H1 (cell line): Measurements from ENCODE around the gene GALNT12. TPM values are rescaled to one million over a fixed set of nuclear protein-coding genes. Genes with fewer than 3 reads are reported as not detected.

Source experiments
- CTCF ChIA-PET: fragments of 300-600 bp; sonication (Branson Sonifier 250); formaldehyde crosslinking; loops from one replicate; lab custom pipeline; 2021; ENCODE audit not compliant: partially characterized antibody; lab: Charles Lee
- POLR2A ChIA-PET: fragments of 300-600 bp; sonication (Branson Sonifier 250); formaldehyde crosslinking; loops from one replicate; lab custom pipeline; 2021; ENCODE audit warnings: inconsistent platforms; ENCODE audit not compliant: partially characterized antibody; lab: Charles Lee
- DNase-seq, 2 experiments: peaks; one replicate each; pipeline versions ENCODE4 v3.0.0 to v3.0.0-alpha.2; 2010 to 2022; ENCODE audit warnings: low spot score in 2 of 2, low read depth in 1 of 2, mixed read lengths in 1 of 2
- FAIRE-seq: peaks from 2 replicates; lab custom pipeline; 2011; peaks lifted over from hg19 to GRCh38; lab: Jason Lieb, UNC
- H2AFZ ChIP-seq: 2 replicates; pipeline ENCODE4 v1.8.1; 2012; ENCODE audit warnings: low read length, inconsistent platforms
- H2AK5ac ChIP-seq: 2 replicates; pipeline ENCODE4 v1.6.1; 2013; ENCODE audit warnings: low read depth, low read length
- H2BK120ac ChIP-seq: replicated peaks from 2 replicates; pipeline ENCODE3; 2013; ENCODE audit warnings: low read depth, low read length, inconsistent platforms
- H2BK12ac ChIP-seq: 2 replicates; pipeline ENCODE4 v1.6.1; 2013; ENCODE audit warnings: low read depth, low read length
- H2BK15ac ChIP-seq: 2 replicates; pipeline ENCODE4 v1.6.1; 2013; ENCODE audit warnings: low read length
- H2BK20ac ChIP-seq: 2 replicates; pipeline ENCODE4 v1.6.1; 2013; ENCODE audit warnings: low read length
- H2BK5ac ChIP-seq: 2 replicates; pipeline ENCODE4 v1.6.1; 2013; ENCODE audit warnings: low read depth, low read length
- H3K14ac ChIP-seq: 2 replicates; pipeline ENCODE4 v1.6.1; 2013; ENCODE audit warnings: inconsistent platforms; ENCODE audit not compliant: insufficient read length
- H3K18ac ChIP-seq: 2 replicates; pipeline ENCODE4 v1.6.1; 2013; ENCODE audit warnings: low read length; ENCODE audit errors: extremely low read depth
- H3K23ac ChIP-seq: 2 replicates; pipeline ENCODE4 v1.6.1; 2013; ENCODE audit warnings: inconsistent platforms; ENCODE audit not compliant: insufficient read length
- H3K23me2 ChIP-seq: 2 replicates; pipeline ENCODE4 v1.6.1; 2013; ENCODE audit warnings: low read depth, low read length
- H3K27ac ChIP-seq: 2 replicates; pipeline ENCODE4 v1.6.1; 2011; ENCODE audit warnings: low read depth, low read length, inconsistent platforms
- H3K27me3 ChIP-seq, 4 experiments: replicated peaks in 1 of 4; 1 replicate in 1 of 4; 2 replicates in 3 of 4; pipeline versions ENCODE4 v1.6.1 to v1.8.1; 2011 to 2013; ENCODE audit warnings: low read length in 3 of 4, mild to moderate bottlenecking in 3 of 4, inconsistent platforms in 2 of 4, mixed read lengths in 2 of 4, moderate library complexity in 1 of 4; ENCODE audit not compliant: control insufficient read depth in 3 of 4, insufficient read depth in 3 of 4; ENCODE audit errors: extremely low read depth in 1 of 4
- H3K36me3 ChIP-seq, 4 experiments: 2 replicates each; pipeline versions ENCODE4 v1.6.1 to v1.8.1; 2011 to 2013; ENCODE audit warnings: mild to moderate bottlenecking in 4 of 4, low read length in 3 of 4, moderate library complexity in 2 of 4, control low read depth in 1 of 4, inconsistent platforms in 1 of 4; ENCODE audit not compliant: insufficient read depth in 4 of 4, control insufficient read depth in 2 of 4
- H3K4ac ChIP-seq: replicated peaks from 2 replicates; pipeline ENCODE3; 2013; ENCODE audit warnings: low read length, low read depth, mixed read lengths, inconsistent platforms; ENCODE audit not compliant: insufficient read length
- H3K4me1 ChIP-seq, 4 experiments: replicated peaks in 1 of 4; 1 replicate in 1 of 4; 2 replicates in 3 of 4; pipeline versions ENCODE4 v1.6.1 to v1.8.1; 2011 to 2013; ENCODE audit warnings: low read length in 3 of 4, inconsistent platforms in 2 of 4, mixed read lengths in 1 of 4; ENCODE audit not compliant: insufficient read depth in 4 of 4, control insufficient read depth in 3 of 4
- H3K4me2 ChIP-seq, 2 experiments: 2 replicates each; pipeline versions ENCODE4 v1.6.1 to v1.8.1; 2011 to 2013; ENCODE audit warnings: low read depth in 2 of 2, low read length in 2 of 2, control low read depth in 1 of 2, inconsistent platforms in 1 of 2, mild to moderate bottlenecking in 1 of 2; ENCODE audit not compliant: insufficient read depth in 1 of 2
- H3K4me3 ChIP-seq, 4 experiments: fragments of 200-600, 300-600 bp in 1 of 4; sonication (generic), shearing (Covaris generic), sonication (Bioruptor Twin) in 1 of 4; 2 replicates each; pipeline versions ENCODE4 v1.5.1 to v1.8.1; 2011 to 2016; ENCODE audit warnings: low read length in 4 of 4, low read depth in 3 of 4, control low read depth in 2 of 4, inconsistent platforms in 2 of 4, mild to moderate bottlenecking in 2 of 4, mixed read lengths in 1 of 4, moderate library complexity in 1 of 4; ENCODE audit not compliant: insufficient read depth in 2 of 4; ENCODE audit errors: extremely low read depth in 1 of 4
- H3K56ac ChIP-seq: replicated peaks from 2 replicates; pipeline ENCODE3; 2013; ENCODE audit warnings: low read depth, mild to moderate bottlenecking, mixed read lengths, low read length, inconsistent platforms; ENCODE audit not compliant: insufficient read length
- H3K79me1 ChIP-seq: 2 replicates; pipeline ENCODE4 v1.6.1; 2013; ENCODE audit warnings: low read depth, low read length, control low read depth
- H3K79me2 ChIP-seq, 2 experiments: 2 replicates each; pipeline versions ENCODE4 v1.6.1 to v1.8.1; 2012 to 2013; ENCODE audit warnings: low read length in 2 of 2, mild to moderate bottlenecking in 2 of 2, inconsistent platforms in 1 of 2; ENCODE audit not compliant: insufficient read depth in 2 of 2, control insufficient read depth in 1 of 2
- H3K9ac ChIP-seq, 4 experiments: replicated peaks in 1 of 4; 1 replicate in 1 of 4; 2 replicates in 3 of 4; pipeline versions ENCODE4 v1.6.1 to v1.8.1; 2011 to 2013; ENCODE audit warnings: low read depth in 3 of 4, low read length in 3 of 4, control low read depth in 2 of 4, mild to moderate bottlenecking in 2 of 4, moderate library complexity in 2 of 4, inconsistent platforms in 1 of 4; ENCODE audit errors: extremely low read depth in 1 of 4
- H3K9me3 ChIP-seq, 2 experiments: 2 replicates each; pipeline versions ENCODE4 v1.6.1 to v1.8.1; 2012 to 2013; ENCODE audit warnings: mild to moderate bottlenecking in 2 of 2, moderate library complexity in 2 of 2, control low read depth in 1 of 2, inconsistent platforms in 1 of 2, low read depth in 1 of 2, low read length in 1 of 2, mixed read lengths in 1 of 2; ENCODE audit not compliant: insufficient read depth in 2 of 2
- H4K20me1 ChIP-seq, 2 experiments: replicated peaks in 1 of 2; 2 replicates each; pipeline versions ENCODE3 to v1.8.1; 2011 to 2013; ENCODE audit warnings: inconsistent platforms in 2 of 2, low read length in 2 of 2, mild to moderate bottlenecking in 1 of 2; ENCODE audit not compliant: insufficient read depth in 2 of 2, control insufficient read depth in 1 of 2
- H4K5ac ChIP-seq: 2 replicates; pipeline ENCODE4 v1.6.1; 2013; ENCODE audit warnings: low read length, low read depth, mixed read lengths, inconsistent platforms; ENCODE audit not compliant: insufficient read length
- H4K8ac ChIP-seq: 2 replicates; pipeline ENCODE4 v1.8.0; 2013; ENCODE audit warnings: mild to moderate bottlenecking, moderate library complexity, low read length, inconsistent platforms; ENCODE audit not compliant: insufficient read depth; ENCODE audit errors: extremely low read depth
- H4K91ac ChIP-seq: replicated peaks from 2 replicates; pipeline ENCODE3; 2013; ENCODE audit warnings: low read length, mixed read lengths, inconsistent platforms; ENCODE audit not compliant: insufficient read length
- CHD2 ChIP-seq: IDR thresholded peaks from 2 replicates; pipeline ENCODE4 v1.6.1; 2012; ENCODE audit warnings: low read length, improper control_type of control experiment
- CREB1 ChIP-seq: IDR thresholded peaks from 2 replicates; pipeline ENCODE4 v1.6.1; 2012; ENCODE audit warnings: inconsistent platforms
- EP300 ChIP-seq, 2 experiments: IDR thresholded peaks; 1 replicate in 1 of 2; 2 replicates in 1 of 2; pipeline ENCODE4 v1.6.1; 2011 to 2012; ENCODE audit warnings: low read depth in 2 of 2, low read length in 2 of 2, mild to moderate bottlenecking in 2 of 2, borderline replicate concordance in 1 of 2, inconsistent platforms in 1 of 2, moderate library complexity in 1 of 2
- HDAC6 ChIP-seq: IDR thresholded peaks from one replicate; pipeline ENCODE4 v1.7.1; 2012; ENCODE audit warnings: low read depth, mild to moderate bottlenecking, inconsistent platforms, low read length, moderate library complexity
- KDM1A ChIP-seq: fragments of 200-600, 300-600 bp; sonication (generic); IDR thresholded peaks from 2 replicates; pipeline ENCODE4 v1.7.1; 2016; ENCODE audit warnings: mild to moderate bottlenecking, low read length, borderline replicate concordance
- KDM4A ChIP-seq: IDR thresholded peaks from one replicate; pipeline ENCODE4 v1.7.1; 2012; ENCODE audit warnings: low read depth, mild to moderate bottlenecking, moderate library complexity, low read length, inconsistent platforms; ENCODE audit not compliant: severe bottlenecking
- KDM5A ChIP-seq: fragments of 200-600 bp; IDR thresholded peaks from 2 replicates; pipeline ENCODE4 v1.7.1; 2012; ENCODE audit warnings: mild to moderate bottlenecking, low read length, inconsistent platforms, mixed read lengths
- MAFK ChIP-seq: IDR thresholded peaks from 2 replicates; pipeline ENCODE4 v1.6.1; 2012; ENCODE audit warnings: low read depth, mild to moderate bottlenecking, improper control_type of control experiment, low read length
- NRF1 ChIP-seq: IDR thresholded peaks from 2 replicates; pipeline ENCODE4 v1.6.1; 2011; ENCODE audit warnings: mild to moderate bottlenecking, low read depth, low read length, improper control_type of control experiment
- RXRA ChIP-seq: IDR thresholded peaks from 2 replicates; pipeline ENCODE4 v1.6.1; 2011; ENCODE audit warnings: low read depth, mild to moderate bottlenecking, low read length, moderate library complexity; ENCODE audit not compliant: insufficient read depth
- SIRT6 ChIP-seq: IDR thresholded peaks from one replicate; pipeline ENCODE4 v1.7.1; 2012; ENCODE audit warnings: low read length, inconsistent platforms
- SP1 ChIP-seq: IDR thresholded peaks from 2 replicates; pipeline ENCODE4 v1.6.1; 2011; ENCODE audit warnings: low read depth, low read length
- TAF1 ChIP-seq: IDR thresholded peaks from 2 replicates; pipeline ENCODE4 v1.6.1; 2011; ENCODE audit warnings: mild to moderate bottlenecking, low read depth, low read length
- TAF7 ChIP-seq: optimal IDR thresholded peaks from 2 replicates; pipeline ENCODE3; 2011; ENCODE audit warnings: low read depth, mild to moderate bottlenecking, inconsistent platforms, low read length, moderate library complexity, borderline replicate concordance
- TEAD4 ChIP-seq: IDR thresholded peaks from 2 replicates; pipeline ENCODE4 v1.6.1; 2012; ENCODE audit warnings: low read depth, low read length, inconsistent platforms, mixed read lengths
- WGBS, 2 experiments: shearing (Covaris generic) in 1 of 2; methylation state at CpG; one replicate each; pipeline versions ENCODE4 v1.1.6 to v1.1.7; 2013 to 2015; ENCODE audit warnings: low lambda C conversion rate in 2 of 2, mixed read lengths in 2 of 2, inconsistent platforms in 1 of 2, low coverage in 1 of 2, missing lambda C conversion rate in 1 of 2; ENCODE audit not compliant: insufficient replicate concordance in 2 of 2, insufficient coverage in 1 of 2, insufficient read length in 1 of 2; ENCODE audit errors: extremely low coverage in 1 of 2, missing lambda C conversion rate in 1 of 2; 5-methylcytosine and 5-hydroxymethylcytosine counted together
- polyA plus RNA-seq, 7 experiments: library from polyadenylated mRNA; depleted of rRNA in 3 of 7; stranded (reverse) in 5 of 7; unstranded in 2 of 7; fragments of >200 nt in 5 of 7; fragments of 200-250 nt in 2 of 7; gene quantifications; 1 replicate in 5 of 7; 2 replicates in 1 of 7; 4 replicates in 1 of 7; pipeline versions ENCODE4 v1.2.1 to v1.2.3, GENCODE V29; 2011 to 2013; ENCODE audit warnings: missing spikeins in 2 of 7, mixed read lengths in 2 of 7
- total RNA-seq: library from RNA; stranded (reverse); fragmentation: NEBNext Ultra II Directional; extraction: Animal tissue kit (Norgen Biotek cat#: 25700); gene quantifications from 2 replicates; pipeline ENCODE4 v1.2.1, GENCODE V29; 2021

Gene GALNT12
- total and polyA plus RNA-seq, 2 of the 8 experiments (the other 6 are each of a cell fraction or from before 2014, with no cell fraction given): 16.2 to 19.6 TPM

GRCh38 chr9:98897745-98898144 lies 90.3 kb downstream of the GALNT12 start:
- no peak overlapping the region for H2BK5ac ChIP-seq
- H2BK120ac ChIP-seq: no peak overlapping the region
- H4K5ac ChIP-seq: no peak overlapping the region
- H3K36me3 ChIP-seq: no peaks in the 10 kb centered on the region
- H3K27ac ChIP-seq: no peak overlapping the region
- no peak overlapping the region for H3K18ac ChIP-seq
- no peak overlapping the region for H3K4me3 ChIP-seq
- DNase-seq (no peak), FAIRE-seq (no peak)
- H3K23me2 ChIP-seq: no peaks in the 10 kb centered on the region; the same call in 1 of the 2 replicates
- H3K4me2 ChIP-seq: no peak overlapping the region
- no peaks in the 10 kb centered on the region for H3K79me2 ChIP-seq
- H2BK12ac ChIP-seq: no peak overlapping the region
- H3K9ac ChIP-seq: no peak overlapping the region
- ChIA-PET CTCF (interaction anchor here (1.2 kb wide), 1 partner anchor 13 kb away, joined by 4 read pairs; no protein-coding TSS in a partner anchor), POLR2A (no interaction called here)
- no peaks in the 10 kb centered on the region for H3K27me3 ChIP-seq
- no peak overlapping the region for H2AK5ac ChIP-seq
- H2BK15ac ChIP-seq: no peak overlapping the region
- H3K4ac ChIP-seq: no peak overlapping the region
- WGBS, 2 experiments: 95% methylated on average over 1 of the region's 1 CpG; no CpG with 5 or more reads in 1 of the 2 experiments
- H4K20me1 ChIP-seq: no peaks in the 10 kb centered on the region
- no peak overlapping the region for H3K23ac ChIP-seq
- no peaks in the 10 kb centered on the region for H3K4me1 ChIP-seq
- H4K91ac ChIP-seq: no peak overlapping the region
- no peak overlapping the region for H4K8ac ChIP-seq
- no peaks in the 10 kb centered on the region for H3K79me1 ChIP-seq
- H3K9me3 ChIP-seq: peaks cover 3 to 4% of the 10 kb centered on the region in 2 experiments; a peak in 1 of 4 replicates
- H3K56ac ChIP-seq: no peak overlapping the region
- no peak overlapping the region for H2BK20ac ChIP-seq
- H2AFZ ChIP-seq: no peak overlapping the region
- H3K14ac ChIP-seq: no peak overlapping the region
- TF ChIP-seq SP1 (no peak), TEAD4 (no peak), KDM5A (no peak), KDM1A (no peak), TAF7 (no peak), RXRA (no peak), KDM4A (no peak), TAF1 (no peak), MAFK (no peak), NRF1 (no peak), SIRT6 (no peak), CHD2 (no peak), EP300 (IDR thresholded peaks at IDR 0.05; ENCODE audit: borderline replicate concordance in 1 of 2, low read depth in 2 of 2, low read length in 2 of 2) (no peak), HDAC6 (no peak), CREB1 (no peak)
